H1 (cell line): ENCODE results near the gene MIDN. TPM values are rescaled to one million over a fixed set of nuclear protein-coding genes. Genes with fewer than 3 reads are reported as not detected.

ENCODE experiments used
- CTCF ChIA-PET: fragments of 300-600 bp; sonication (Branson Sonifier 250); formaldehyde crosslinking; loops from one replicate; lab custom pipeline; 2021; ENCODE audit not compliant: partially characterized antibody; lab: Charles Lee
- POLR2A ChIA-PET: fragments of 300-600 bp; sonication (Branson Sonifier 250); formaldehyde crosslinking; loops from one replicate; lab custom pipeline; 2021; ENCODE audit warnings: inconsistent platforms; ENCODE audit not compliant: partially characterized antibody; lab: Charles Lee
- DNase-seq, 2 experiments: peaks; one replicate each; pipeline versions ENCODE4 v3.0.0 to v3.0.0-alpha.2; 2010 to 2022; ENCODE audit warnings: low spot score in 2 of 2, low read depth in 1 of 2, mixed read lengths in 1 of 2
- FAIRE-seq: peaks from 2 replicates; lab custom pipeline; 2011; peaks lifted over from hg19 to GRCh38; lab: Jason Lieb, UNC
- H2AFZ ChIP-seq: 2 replicates; pipeline ENCODE4 v1.8.1; 2012; ENCODE audit warnings: low read length, inconsistent platforms
- H2AK5ac ChIP-seq: 2 replicates; pipeline ENCODE4 v1.6.1; 2013; ENCODE audit warnings: low read depth, low read length
- H2BK120ac ChIP-seq: replicated peaks from 2 replicates; pipeline ENCODE3; 2013; ENCODE audit warnings: low read depth, low read length, inconsistent platforms
- H2BK12ac ChIP-seq: 2 replicates; pipeline ENCODE4 v1.6.1; 2013; ENCODE audit warnings: low read depth, low read length
- H2BK15ac ChIP-seq: 2 replicates; pipeline ENCODE4 v1.6.1; 2013; ENCODE audit warnings: low read length
- H2BK20ac ChIP-seq: 2 replicates; pipeline ENCODE4 v1.6.1; 2013; ENCODE audit warnings: low read length
- H2BK5ac ChIP-seq: 2 replicates; pipeline ENCODE4 v1.6.1; 2013; ENCODE audit warnings: low read depth, low read length
- H3K14ac ChIP-seq: 2 replicates; pipeline ENCODE4 v1.6.1; 2013; ENCODE audit warnings: inconsistent platforms; ENCODE audit not compliant: insufficient read length
- H3K18ac ChIP-seq: 2 replicates; pipeline ENCODE4 v1.6.1; 2013; ENCODE audit warnings: low read length; ENCODE audit errors: extremely low read depth
- H3K23ac ChIP-seq: 2 replicates; pipeline ENCODE4 v1.6.1; 2013; ENCODE audit warnings: inconsistent platforms; ENCODE audit not compliant: insufficient read length
- H3K23me2 ChIP-seq: 2 replicates; pipeline ENCODE4 v1.6.1; 2013; ENCODE audit warnings: low read depth, low read length
- H3K27ac ChIP-seq: 2 replicates; pipeline ENCODE4 v1.6.1; 2011; ENCODE audit warnings: low read depth, low read length, inconsistent platforms
- H3K27me3 ChIP-seq, 4 experiments: replicated peaks in 1 of 4; 1 replicate in 1 of 4; 2 replicates in 3 of 4; pipeline versions ENCODE4 v1.6.1 to v1.8.1; 2011 to 2013; ENCODE audit warnings: low read length in 3 of 4, mild to moderate bottlenecking in 3 of 4, inconsistent platforms in 2 of 4, mixed read lengths in 2 of 4, moderate library complexity in 1 of 4; ENCODE audit not compliant: control insufficient read depth in 3 of 4, insufficient read depth in 3 of 4; ENCODE audit errors: extremely low read depth in 1 of 4
- H3K36me3 ChIP-seq, 4 experiments: 2 replicates each; pipeline versions ENCODE4 v1.6.1 to v1.8.1; 2011 to 2013; ENCODE audit warnings: mild to moderate bottlenecking in 4 of 4, low read length in 3 of 4, moderate library complexity in 2 of 4, control low read depth in 1 of 4, inconsistent platforms in 1 of 4; ENCODE audit not compliant: insufficient read depth in 4 of 4, control insufficient read depth in 2 of 4
- H3K4ac ChIP-seq: replicated peaks from 2 replicates; pipeline ENCODE3; 2013; ENCODE audit warnings: low read length, low read depth, mixed read lengths, inconsistent platforms; ENCODE audit not compliant: insufficient read length
- H3K4me1 ChIP-seq, 4 experiments: replicated peaks in 1 of 4; 1 replicate in 1 of 4; 2 replicates in 3 of 4; pipeline versions ENCODE4 v1.6.1 to v1.8.1; 2011 to 2013; ENCODE audit warnings: low read length in 3 of 4, inconsistent platforms in 2 of 4, mixed read lengths in 1 of 4; ENCODE audit not compliant: insufficient read depth in 4 of 4, control insufficient read depth in 3 of 4
- H3K4me2 ChIP-seq, 2 experiments: 2 replicates each; pipeline versions ENCODE4 v1.6.1 to v1.8.1; 2011 to 2013; ENCODE audit warnings: low read depth in 2 of 2, low read length in 2 of 2, control low read depth in 1 of 2, inconsistent platforms in 1 of 2, mild to moderate bottlenecking in 1 of 2; ENCODE audit not compliant: insufficient read depth in 1 of 2
- H3K4me3 ChIP-seq, 4 experiments: fragments of 200-600, 300-600 bp in 1 of 4; sonication (generic), shearing (Covaris generic), sonication (Bioruptor Twin) in 1 of 4; 2 replicates each; pipeline versions ENCODE4 v1.5.1 to v1.8.1; 2011 to 2016; ENCODE audit warnings: low read length in 4 of 4, low read depth in 3 of 4, control low read depth in 2 of 4, inconsistent platforms in 2 of 4, mild to moderate bottlenecking in 2 of 4, mixed read lengths in 1 of 4, moderate library complexity in 1 of 4; ENCODE audit not compliant: insufficient read depth in 2 of 4; ENCODE audit errors: extremely low read depth in 1 of 4
- H3K56ac ChIP-seq: replicated peaks from 2 replicates; pipeline ENCODE3; 2013; ENCODE audit warnings: low read depth, mild to moderate bottlenecking, mixed read lengths, low read length, inconsistent platforms; ENCODE audit not compliant: insufficient read length
- H3K79me1 ChIP-seq: 2 replicates; pipeline ENCODE4 v1.6.1; 2013; ENCODE audit warnings: low read depth, low read length, control low read depth
- H3K79me2 ChIP-seq, 2 experiments: 2 replicates each; pipeline versions ENCODE4 v1.6.1 to v1.8.1; 2012 to 2013; ENCODE audit warnings: low read length in 2 of 2, mild to moderate bottlenecking in 2 of 2, inconsistent platforms in 1 of 2; ENCODE audit not compliant: insufficient read depth in 2 of 2, control insufficient read depth in 1 of 2
- H3K9ac ChIP-seq, 4 experiments: replicated peaks in 1 of 4; 1 replicate in 1 of 4; 2 replicates in 3 of 4; pipeline versions ENCODE4 v1.6.1 to v1.8.1; 2011 to 2013; ENCODE audit warnings: low read depth in 3 of 4, low read length in 3 of 4, control low read depth in 2 of 4, mild to moderate bottlenecking in 2 of 4, moderate library complexity in 2 of 4, inconsistent platforms in 1 of 4; ENCODE audit errors: extremely low read depth in 1 of 4
- H3K9me3 ChIP-seq, 2 experiments: 2 replicates each; pipeline versions ENCODE4 v1.6.1 to v1.8.1; 2012 to 2013; ENCODE audit warnings: mild to moderate bottlenecking in 2 of 2, moderate library complexity in 2 of 2, control low read depth in 1 of 2, inconsistent platforms in 1 of 2, low read depth in 1 of 2, low read length in 1 of 2, mixed read lengths in 1 of 2; ENCODE audit not compliant: insufficient read depth in 2 of 2
- H4K20me1 ChIP-seq, 2 experiments: replicated peaks in 1 of 2; 2 replicates each; pipeline versions ENCODE3 to v1.8.1; 2011 to 2013; ENCODE audit warnings: inconsistent platforms in 2 of 2, low read length in 2 of 2, mild to moderate bottlenecking in 1 of 2; ENCODE audit not compliant: insufficient read depth in 2 of 2, control insufficient read depth in 1 of 2
- H4K5ac ChIP-seq: 2 replicates; pipeline ENCODE4 v1.6.1; 2013; ENCODE audit warnings: low read length, low read depth, mixed read lengths, inconsistent platforms; ENCODE audit not compliant: insufficient read length
- H4K8ac ChIP-seq: 2 replicates; pipeline ENCODE4 v1.8.0; 2013; ENCODE audit warnings: mild to moderate bottlenecking, moderate library complexity, low read length, inconsistent platforms; ENCODE audit not compliant: insufficient read depth; ENCODE audit errors: extremely low read depth
- H4K91ac ChIP-seq: replicated peaks from 2 replicates; pipeline ENCODE3; 2013; ENCODE audit warnings: low read length, mixed read lengths, inconsistent platforms; ENCODE audit not compliant: insufficient read length
- BCL11A ChIP-seq, 2 experiments: IDR thresholded peaks; one replicate each; pipeline ENCODE4 v1.6.1; 2011; ENCODE audit warnings: low read depth in 2 of 2, low read length in 2 of 2, mild to moderate bottlenecking in 2 of 2
- CREB1 ChIP-seq: IDR thresholded peaks from 2 replicates; pipeline ENCODE4 v1.6.1; 2012; ENCODE audit warnings: inconsistent platforms
- CTCF ChIP-seq, 3 experiments: IDR thresholded peaks; 1 replicate in 2 of 3; 2 replicates in 1 of 3; pipeline versions ENCODE4 v1.5.1 to v1.6.1; 2011; ENCODE audit warnings: low read length in 3 of 3, mild to moderate bottlenecking in 3 of 3, inconsistent platforms in 2 of 3, low read depth in 1 of 3, moderate library complexity in 1 of 3; ENCODE audit not compliant: insufficient read depth in 1 of 3; ENCODE audit errors: control extremely low read depth in 1 of 3
- RNF2 ChIP-seq: fragments of 200-900, 300-1000 bp; sonication (generic); IDR thresholded peaks from 2 replicates; pipeline ENCODE4 v1.7.1; 2016; ENCODE audit warnings: borderline replicate concordance, low read depth, mild to moderate bottlenecking, antibody characterized with exemption, low read length; ENCODE audit not compliant: poor library complexity, severe bottlenecking; ENCODE audit errors: missing control alignments
- TBP ChIP-seq: IDR thresholded peaks from 2 replicates; pipeline ENCODE4 v1.6.1; 2011; ENCODE audit warnings: low read depth, low read length, improper control_type of control experiment
- TEAD4 ChIP-seq: IDR thresholded peaks from 2 replicates; pipeline ENCODE4 v1.6.1; 2012; ENCODE audit warnings: low read depth, low read length, inconsistent platforms, mixed read lengths
- WGBS, 2 experiments: shearing (Covaris generic) in 1 of 2; methylation state at CpG; one replicate each; pipeline versions ENCODE4 v1.1.6 to v1.1.7; 2013 to 2015; ENCODE audit warnings: low lambda C conversion rate in 2 of 2, mixed read lengths in 2 of 2, inconsistent platforms in 1 of 2, low coverage in 1 of 2, missing lambda C conversion rate in 1 of 2; ENCODE audit not compliant: insufficient replicate concordance in 2 of 2, insufficient coverage in 1 of 2, insufficient read length in 1 of 2; ENCODE audit errors: extremely low coverage in 1 of 2, missing lambda C conversion rate in 1 of 2; 5-methylcytosine and 5-hydroxymethylcytosine counted together
- long read RNA-seq, 2 experiments: library from RNA in 1 of 2; library from capped mRNA in 1 of 2; stranded (forward); transcript quantifications; one replicate each; pipeline ENCODE4 v2.0.0, GENCODE V29; 2021; ENCODE audit warnings: inconsistent platforms in 1 of 2
- polyA minus RNA-seq, 3 experiments: library from RNA; depleted of rRNA, polyadenylated mRNA; stranded (reverse); fragments of >200 nt; gene quantifications; 1 replicate in 2 of 3; 2 replicates in 1 of 3; pipeline ENCODE4 v1.2.3, GENCODE V29; 2011
- polyA plus RNA-seq, 7 experiments: library from polyadenylated mRNA; depleted of rRNA in 3 of 7; stranded (reverse) in 5 of 7; unstranded in 2 of 7; fragments of >200 nt in 5 of 7; fragments of 200-250 nt in 2 of 7; gene quantifications; 1 replicate in 5 of 7; 2 replicates in 1 of 7; 4 replicates in 1 of 7; pipeline versions ENCODE4 v1.2.1 to v1.2.3, GENCODE V29; 2011 to 2013; ENCODE audit warnings: missing spikeins in 2 of 7, mixed read lengths in 2 of 7
- total RNA-seq: library from RNA; stranded (reverse); fragmentation: NEBNext Ultra II Directional; extraction: Animal tissue kit (Norgen Biotek cat#: 25700); gene quantifications from 2 replicates; pipeline ENCODE4 v1.2.1, GENCODE V29; 2021

MIDN gene
- total RNA-seq: 159 and 166 TPM in 2 replicates
- polyA plus RNA-seq (2011; rRNA removed): 39.8 and 86.0 TPM in 2 replicates
- polyA plus RNA-seq (2011; cell fraction: cytosol; rRNA removed): 38.5 TPM
- polyA plus RNA-seq (2011; cell fraction: nucleus; rRNA removed): 85.2 TPM
- polyA plus RNA-seq (2012, experiment 1 of 2): 58.2 to 110 TPM (median 92.2 TPM) in 4 replicates
- polyA plus RNA-seq (2012, experiment 2 of 2): 90.5 TPM
- 95.6 TPM for polyA plus RNA-seq (2013, experiment 1 of 2)
- polyA plus RNA-seq (2013, experiment 2 of 2): 90.3 TPM
- polyA minus RNA-seq (2011; rRNA and poly(A)+ RNA removed): 10.3 and 14.3 TPM in 2 replicates
- 86.0 TPM for polyA minus RNA-seq (2011; cell fraction: cytosol; rRNA and poly(A)+ RNA removed)
- polyA minus RNA-seq (2011; cell fraction: nucleus; rRNA and poly(A)+ RNA removed): 55.2 TPM
- long read RNA-seq, experiment 1, transcript MIDN-206 (7 exons, 3,243 nt): major isoform, 11 of 103 reads
- long read RNA-seq, experiment 1, partial matches to known transcripts: 82 of 103 reads
- long read RNA-seq, experiment 1, other reads (novel, unspliced or antisense): 9 of 103 reads
- long read RNA-seq, experiment 2, partial matches to known transcripts: 0 of 5 reads
- long read RNA-seq, experiment 2, other reads (novel, unspliced or antisense): 5 of 5 reads

GRCh38 chr19:1248139-1248785 lies at the start of gene MIDN:
Gene MIDN, plus strand, starts transcription at chr19:1248583. Its CDS starts 1,714 bp downstream, at chr19:1250297.
- Histone ChIP-seq H3K36me3 (peaks cover 3 to 23% (median 11%) of the 10 kb centered on the region in 4 experiments; a peak in 4 of 8 replicates), H2AK5ac (peak within 1 kb of the TSS; percentile 90; the same call in 1 of the 2 replicates), H2BK12ac (0 out of 2 replicates have a peak within 1 kb of the TSS, but pooled peaks have one; percentile 17), H3K27ac (peak within 1 kb of the TSS; percentile 94), H2BK5ac (peak within 1 kb of the TSS; percentile 93), H2BK20ac (no peak within 1 kb of the TSS), H3K23ac (no peak within 1 kb of the TSS), H3K4ac (peak within 1 kb of the TSS; percentile 85), H3K56ac (peak within 1 kb of the TSS; percentile 86), H4K5ac (peak within 1 kb of the TSS; percentile 94), H3K23me2 (peaks cover 2% of the 10 kb centered on the region; the same call in 1 of the 2 replicates), H3K79me1 (0 out of 2 replicates have a peak, but pooled peaks cover 5% of the 10 kb centered on the region), H4K91ac (peak within 1 kb of the TSS; percentile 81), H4K20me1 (peaks cover 7 to 10% of the 10 kb centered on the region in 2 experiments), H3K14ac (peak within 1 kb of the TSS; percentile 90), H3K79me2 (peaks cover 9 to 28% of the 10 kb centered on the region in 2 experiments), H3K9me3 (no peaks in the 10 kb centered on the region), H2AFZ (no peak within 1 kb of the TSS), H3K4me1 (peaks cover 0 to 29% (median 13%) of the 10 kb centered on the region in 4 experiments; a peak in 6 of 7 replicates), H3K9ac (peak within 1 kb of the TSS; percentile 63 to 89 (median 82)), H2BK120ac (no peak within 1 kb of the TSS), H3K4me2 (peak within 1 kb of the TSS; percentile 42 to 79), H3K27me3 (no peaks in the 10 kb centered on the region), H2BK15ac (peak within 1 kb of the TSS; percentile 72; the same call in 1 of the 2 replicates), H3K18ac (peak within 1 kb of the TSS; percentile 93), H3K4me3 (peak within 1 kb of the TSS; percentile 63 to 95 (median 68)), H4K8ac (peak within 1 kb of the TSS; percentile 98)
- 1% methylated on average over 30 of the region's 60 CpGs; no CpG with 5 or more reads in 1 of the 2 experiments for WGBS, 2 experiments
- DNase-seq (peak in 1 of 2 experiments; percentile 91), FAIRE-seq (no peak)
- POLR2A ChIA-PET: interaction anchor here (0.7 to 14.3 kb wide), 7 partner anchors 10 to 221 kb away, joined by 3 to 456 read pairs (median 4); partner anchors contain the start of genes CBARP, CIRBP, CNN2 and FAM174C
- CTCF ChIA-PET: no interaction called here
- TF ChIP-seq TBP (no peak), CREB1 (peak; percentile 61), TEAD4 (no peak), RNF2 (no peak), CTCF (IDR thresholded peaks at IDR 0.05; ENCODE audit: control extremely low read depth in 1 of 3, insufficient read depth in 1 of 3, low read depth in 1 of 3, low read length in 3 of 3) (peak; percentile 39 to 43 (median 43)), BCL11A (IDR thresholded peaks at IDR 0.05; ENCODE audit: low read depth in 2 of 2, low read length in 2 of 2) (no peak)
